Measurements from ENCODE around the gene DPYSL3.

The DPYSL3 gene

GRCh38 chr5:147467973-147468508, 41.8 kb downstream of the DPYSL3 start:
- FAIRE-seq: no peak

GRCh38 chr5:147466360-147466980, 43.4 kb downstream of the DPYSL3 start:
- no peak for FAIRE-seq

GRCh38 chr5:147465747-147466146, 44.1 kb downstream of the DPYSL3 start:
- no peak for FAIRE-seq

- no peak for FAIRE-seq
Observed at GRCh38 chr5:147464211-147464610, 45.7 kb downstream of the DPYSL3 start.

GRCh38 chr5:147461915-147462314, 48.0 kb downstream of the DPYSL3 start:
- FAIRE-seq: no peak

GRCh38 chr5:147460380-147460779, 49.5 kb downstream of the DPYSL3 start:
- FAIRE-seq: no peak

- no peak for FAIRE-seq
Observed at GRCh38 chr5:147458581-147458980, 51.3 kb downstream of the DPYSL3 start.

GRCh38 chr5:147455822-147456450, 53.9 kb downstream of the DPYSL3 start:
- FAIRE-seq: no peak

GRCh38 chr5:147454996-147455677, 54.7 kb downstream of the DPYSL3 start:
- FAIRE-seq: no peak

- FAIRE-seq: no peak
Observed at GRCh38 chr5:147453875-147454814, 55.7 kb downstream of the DPYSL3 start.

GRCh38 chr5:147452165-147452811, 57.6 kb downstream of the DPYSL3 start:
- FAIRE-seq: no peak

GRCh38 chr5:147451193-147451592, 58.7 kb downstream of the DPYSL3 start:
- FAIRE-seq: no peak

- FAIRE-seq: no peak
Observed at GRCh38 chr5:147450606-147451005, 59.3 kb downstream of the DPYSL3 start.

GRCh38 chr5:147448766-147449165, 61.1 kb downstream of the DPYSL3 start:
- no peak for FAIRE-seq

GRCh38 chr5:147446523-147446922, 63.3 kb downstream of the DPYSL3 start:
- FAIRE-seq: no peak

- no peak for FAIRE-seq
Observed at GRCh38 chr5:147445917-147446316, 64.0 kb downstream of the DPYSL3 start.

GRCh38 chr5:147445090-147445489, 64.8 kb downstream of the DPYSL3 start:
- no peak for FAIRE-seq

- FAIRE-seq: no peak
Observed at GRCh38 chr5:147442224-147442623, 67.6 kb downstream of the DPYSL3 start.

- FAIRE-seq: no peak
Observed at GRCh38 chr5:147441191-147441695, 68.6 kb downstream of the DPYSL3 start.

- no peak for FAIRE-seq
Observed at GRCh38 chr5:147439254-147439653, 70.6 kb downstream of the DPYSL3 start.

- no peak for FAIRE-seq
Observed at GRCh38 chr5:147437161-147437596, 72.7 kb downstream of the DPYSL3 start.

GRCh38 chr5:147436596-147436995, 73.3 kb downstream of the DPYSL3 start:
- no peak for FAIRE-seq
